GM12875 (cell line): ENCODE data around the gene TSHZ2.
"Not testable (repeated sequence)": the region's sequence is repeated elsewhere in the genome, so short reads cannot be mapped to it uniquely, and the experiment has no call there.

Source experiments
- H3K4me3 ChIP-seq: one replicate; pipeline ENCODE4 v1.5.1; 2011; ENCODE audit warnings: low read depth, low read length, control low read depth
- CTCF ChIP-seq: IDR thresholded peaks from 2 replicates; pipeline ENCODE4 v1.5.1; 2011; ENCODE audit warnings: low read depth, mild to moderate bottlenecking, control low read depth, inconsistent platforms, low read length, moderate library complexity, borderline replicate concordance; ENCODE audit not compliant: insufficient read depth

TSHZ2 gene

GRCh38 chr20:53515749-53516148 is 543.6 kb downstream of the TSHZ2 start:
- H3K4me3 ChIP-seq, result no peak overlapping the region
- TF ChIP-seq CTCF, result no peak

GRCh38 chr20:53517146-53517545 is 545.0 kb downstream of the TSHZ2 start:
- TF ChIP-seq CTCF, result no peak
- no peak overlapping the region for H3K4me3 ChIP-seq

GRCh38 chr20:53521421-53521820 is 549.3 kb downstream of the TSHZ2 start:
- H3K4me3 ChIP-seq, result not testable (repeated sequence)

GRCh38 chr20:53522026-53522425 is 549.9 kb downstream of the TSHZ2 start:
- no peak overlapping the region for H3K4me3 ChIP-seq
- TF ChIP-seq CTCF, result no peak

GRCh38 chr20:53522696-53523095 is 550.5 kb downstream of the TSHZ2 start:
- no peak for TF ChIP-seq CTCF

GRCh38 chr20:53523615-53524014 is 551.5 kb downstream of the TSHZ2 start:
- H3K4me3 ChIP-seq, result not testable (repeated sequence)

More at GRCh38 chr20:53522696-53523095, 550.5 kb downstream of the TSHZ2 start:
- H3K4me3 ChIP-seq, result no peak overlapping the region

GRCh38 chr20:53524589-53525312 is 552.6 kb downstream of the TSHZ2 start:
- no peak overlapping the region for H3K4me3 ChIP-seq
- TF ChIP-seq CTCF, result no peak

- TF ChIP-seq CTCF, result no peak
- no peak overlapping the region for H3K4me3 ChIP-seq
Measured at GRCh38 chr20:53527196-53527595, 555.0 kb downstream of the TSHZ2 start.
